HG02884 (cell line): Measurements from ENCODE around the gene MRGPRG.
"Not testable (repeated sequence)": the region's sequence is repeated elsewhere in the genome, so short reads cannot be mapped to it uniquely, and the experiment has no call there.

Experiments
- ATAC-seq: cut with Tn5 transposase; IDR thresholded peaks from one replicate; pipeline ENCODE4 v1.9.1; 2021; ENCODE audit warnings: mild to moderate bottlenecking, moderate library complexity; ENCODE audit not compliant: unreplicated experiment

The MRGPRG gene, protein sequence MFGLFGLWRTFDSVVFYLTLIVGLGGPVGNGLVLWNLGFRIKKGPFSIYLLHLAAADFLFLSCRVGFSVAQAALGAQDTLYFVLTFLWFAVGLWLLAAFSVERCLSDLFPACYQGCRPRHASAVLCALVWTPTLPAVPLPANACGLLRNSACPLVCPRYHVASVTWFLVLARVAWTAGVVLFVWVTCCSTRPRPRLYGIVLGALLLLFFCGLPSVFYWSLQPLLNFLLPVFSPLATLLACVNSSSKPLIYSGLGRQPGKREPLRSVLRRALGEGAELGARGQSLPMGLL

DNA sequence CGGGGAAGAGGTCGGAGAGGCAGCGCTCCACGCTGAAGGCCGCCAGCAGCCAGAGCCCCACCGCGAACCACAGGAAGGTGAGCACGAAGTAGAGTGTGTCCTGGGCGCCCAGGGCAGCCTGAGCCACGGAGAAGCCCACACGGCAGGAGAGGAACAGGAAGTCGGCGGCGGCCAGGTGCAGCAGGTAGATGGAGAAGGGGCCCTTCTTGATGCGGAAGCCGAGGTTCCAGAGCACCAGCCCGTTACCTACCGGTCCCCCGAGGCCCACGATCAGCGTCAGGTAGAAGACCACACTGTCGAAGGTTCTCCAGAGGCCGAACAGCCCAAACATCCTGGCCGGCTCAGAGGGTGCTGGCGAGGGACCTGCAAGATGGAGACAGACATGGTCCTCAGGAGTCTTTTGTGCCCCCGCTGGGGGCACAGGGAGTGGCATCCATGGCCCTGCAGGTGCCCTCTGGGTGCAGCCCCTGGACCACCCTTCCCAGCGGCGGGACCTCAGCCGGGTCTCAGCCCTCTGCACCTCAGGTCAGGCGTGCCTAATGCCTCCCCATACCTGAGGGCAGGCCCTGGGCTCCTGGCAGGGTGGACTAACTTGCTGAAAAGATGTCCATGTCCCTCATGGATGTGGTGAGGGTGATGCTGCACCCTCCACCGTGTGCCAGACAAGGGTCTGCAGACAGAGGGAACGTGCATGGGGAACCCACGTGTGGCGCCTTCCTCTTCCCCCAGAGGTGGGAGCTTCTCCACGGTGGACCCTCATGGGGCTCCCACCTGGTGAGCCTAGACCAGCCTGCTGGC is at the start of gene MRGPRG:
MRGPRG (minus strand) TSS at position 331 of the 798 bp plus-strand sequence; CDS start at position 331, 0 bp downstream.
- no peak for ATAC-seq

DNA sequence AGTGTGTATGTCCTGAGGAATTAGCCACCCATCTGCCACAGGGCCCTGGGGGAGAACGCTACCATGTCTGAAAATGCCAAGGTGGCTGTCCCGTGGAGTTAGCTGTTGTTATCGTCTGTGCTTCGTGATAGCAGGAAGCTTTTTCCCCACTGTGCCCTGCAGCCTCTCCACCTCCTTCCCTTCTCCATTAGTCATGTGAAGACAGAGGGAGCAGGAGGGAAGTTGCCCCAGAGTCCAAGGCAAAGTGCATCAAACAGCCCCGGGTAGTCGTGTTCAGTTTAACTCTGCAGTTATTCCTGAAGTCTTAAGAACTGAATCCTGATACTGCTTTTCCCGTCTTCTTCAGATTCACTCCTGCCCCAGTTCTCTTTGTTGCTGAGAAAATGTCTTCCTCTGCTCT is 43.9 kb upstream of the MRGPRG start:
- ATAC-seq: not testable (repeated sequence)

DNA sequence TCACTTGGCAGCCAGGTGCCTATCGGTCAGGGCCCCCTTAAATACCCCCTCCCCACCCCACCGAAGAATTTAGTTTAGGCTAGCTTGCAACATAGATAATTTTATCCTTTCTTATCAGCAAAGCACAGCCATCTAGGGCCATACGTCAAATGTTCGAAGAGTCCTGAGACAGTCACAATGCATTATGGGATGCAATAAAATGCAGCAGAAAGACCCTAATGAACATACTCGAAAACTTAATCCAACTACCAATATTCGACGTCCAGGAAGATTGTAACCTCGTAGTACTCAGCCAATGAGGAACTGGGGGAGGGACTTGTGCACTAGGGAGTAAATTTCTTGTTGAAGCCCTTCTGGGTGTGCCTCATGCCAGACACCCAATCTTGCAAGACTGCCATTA is 43.2 kb upstream of the MRGPRG start:
- not testable (repeated sequence) for ATAC-seq

DNA sequence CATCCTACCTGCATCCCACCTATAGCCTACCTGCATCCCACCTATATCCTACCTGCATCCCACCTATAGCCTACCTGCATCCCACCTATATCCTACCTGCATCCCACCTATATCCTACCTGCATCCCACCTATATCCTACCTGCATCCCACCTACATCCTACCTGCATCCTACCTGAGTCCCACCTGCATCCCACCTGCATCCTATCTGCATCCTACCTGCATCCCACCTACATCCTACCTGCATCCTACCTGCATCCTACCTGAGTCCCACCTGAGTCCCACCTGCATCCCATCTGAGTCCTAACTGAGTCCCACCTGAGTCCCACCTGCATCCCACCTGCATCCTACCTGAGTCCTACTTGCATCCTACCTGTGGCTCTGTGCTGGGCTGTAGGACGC is 38.9 kb upstream of the MRGPRG start:
- not testable (repeated sequence) for ATAC-seq

DNA sequence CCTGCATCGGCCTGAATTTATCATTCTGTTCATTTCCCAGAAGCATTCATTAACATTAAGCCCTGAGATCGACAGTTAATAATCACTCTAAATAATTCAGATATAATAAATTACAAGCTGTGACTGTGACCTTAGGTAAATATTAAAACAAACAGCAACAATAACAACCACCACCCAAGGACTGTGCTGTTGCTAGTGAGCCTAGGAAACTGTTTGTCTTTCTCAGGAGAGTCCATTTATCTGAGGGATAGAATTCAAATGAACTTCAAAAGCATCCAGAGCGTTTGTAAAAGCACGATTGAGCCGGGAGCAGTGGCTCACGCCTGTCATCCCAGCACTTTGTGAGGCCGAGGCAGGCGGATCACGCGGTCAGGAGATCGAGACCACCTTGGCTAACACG is 36.6 kb upstream of the MRGPRG start:
- not testable (repeated sequence) for ATAC-seq

DNA sequence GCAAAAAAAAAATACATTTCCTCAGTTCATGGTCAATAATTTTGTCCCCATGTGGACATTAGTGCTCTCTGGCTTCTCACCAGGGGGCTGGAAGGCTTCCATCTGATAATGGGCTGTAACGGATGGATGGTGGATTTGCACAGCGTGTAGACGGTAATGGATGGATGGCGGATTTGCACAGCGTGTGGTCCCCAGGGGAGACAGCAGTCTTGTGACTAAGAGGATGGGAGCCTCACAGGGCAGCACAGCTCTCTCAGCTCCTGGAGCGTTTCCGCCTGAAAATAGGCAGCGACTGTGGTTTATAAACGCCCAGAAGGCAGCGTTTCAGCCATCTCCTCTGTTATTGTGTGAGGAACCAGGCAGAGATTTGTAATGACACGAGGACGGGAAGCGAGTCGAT is 36.2 kb upstream of the MRGPRG start:
- ATAC-seq: not testable (repeated sequence)

DNA sequence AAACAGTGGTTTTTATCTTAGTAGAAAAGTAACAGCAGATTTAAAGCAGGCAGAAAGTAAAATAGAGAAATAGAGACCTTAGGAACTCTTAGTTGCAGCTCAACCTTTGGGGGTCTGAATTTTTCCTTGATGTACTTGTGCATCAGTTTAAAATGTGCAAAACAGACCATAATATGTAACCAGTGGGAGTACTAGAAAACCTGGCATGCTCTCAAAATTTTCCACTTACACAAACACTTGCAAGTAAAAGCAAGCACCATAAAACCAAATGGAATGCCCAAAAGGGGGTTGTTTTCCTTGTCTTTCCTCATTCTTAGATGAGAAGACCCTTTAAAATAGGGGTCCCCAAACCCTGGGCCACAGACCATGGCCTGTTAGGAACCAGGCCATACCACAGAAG is 26.5 kb upstream of the MRGPRG start:
- ATAC-seq: no peak

DNA sequence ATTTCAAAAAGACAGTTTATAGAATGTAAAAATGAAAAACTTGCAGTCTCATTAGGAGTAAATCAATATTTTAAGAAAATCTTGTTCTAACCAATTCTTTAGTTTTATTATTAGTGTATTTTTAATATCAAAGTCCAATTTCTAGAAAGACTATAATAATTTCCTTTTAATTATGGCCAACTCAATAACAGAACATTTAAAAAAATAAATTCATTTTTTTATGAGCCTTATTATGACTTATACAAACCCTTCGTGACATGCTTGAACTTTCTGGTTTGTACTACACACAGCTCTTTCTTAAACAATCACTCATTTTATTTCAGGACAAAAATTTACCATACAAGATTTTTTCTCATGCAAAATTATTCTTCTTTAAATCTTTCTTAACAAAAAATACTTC is 25.3 kb upstream of the MRGPRG start:
- ATAC-seq: no peak

DNA sequence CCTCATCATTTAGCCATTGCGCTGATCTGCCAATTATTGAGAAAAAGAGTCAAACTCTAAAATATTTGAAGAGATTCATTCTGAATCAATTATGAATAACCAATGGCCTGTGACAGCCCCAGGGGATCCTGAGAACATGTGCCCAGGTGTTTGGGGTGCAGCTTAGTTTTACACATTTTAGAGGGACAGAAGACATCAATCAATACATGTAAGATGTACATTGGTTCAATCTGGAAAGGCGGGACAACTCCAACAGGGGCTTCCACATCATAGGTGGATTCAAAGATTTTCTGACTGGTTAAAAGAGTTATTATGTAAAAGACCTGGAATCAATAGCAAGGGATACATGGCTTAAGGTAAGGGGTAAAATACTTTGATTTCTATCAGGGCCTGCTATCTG is 18.5 kb upstream of the MRGPRG start:
- no peak for ATAC-seq

DNA sequence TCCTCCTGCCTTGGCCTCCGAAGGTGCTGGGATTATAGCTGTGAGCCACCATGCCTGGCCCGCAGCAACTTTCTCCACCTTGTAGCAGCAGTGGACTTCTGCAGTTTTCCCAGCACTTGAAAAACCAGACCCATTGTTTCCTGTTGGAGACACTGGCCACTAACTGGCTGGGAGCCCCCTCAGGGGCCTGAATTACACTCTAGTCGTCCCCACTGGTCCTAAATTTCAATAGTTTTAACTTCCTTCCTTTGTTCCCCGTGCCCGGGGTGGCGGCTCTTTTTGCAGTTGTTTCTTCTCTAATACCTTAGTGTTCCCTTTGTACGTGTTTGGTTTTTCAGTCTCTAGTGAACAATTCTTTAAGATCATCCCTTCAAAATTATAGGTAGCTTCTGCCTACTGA is 16.2 kb upstream of the MRGPRG start:
- no peak for ATAC-seq

DNA sequence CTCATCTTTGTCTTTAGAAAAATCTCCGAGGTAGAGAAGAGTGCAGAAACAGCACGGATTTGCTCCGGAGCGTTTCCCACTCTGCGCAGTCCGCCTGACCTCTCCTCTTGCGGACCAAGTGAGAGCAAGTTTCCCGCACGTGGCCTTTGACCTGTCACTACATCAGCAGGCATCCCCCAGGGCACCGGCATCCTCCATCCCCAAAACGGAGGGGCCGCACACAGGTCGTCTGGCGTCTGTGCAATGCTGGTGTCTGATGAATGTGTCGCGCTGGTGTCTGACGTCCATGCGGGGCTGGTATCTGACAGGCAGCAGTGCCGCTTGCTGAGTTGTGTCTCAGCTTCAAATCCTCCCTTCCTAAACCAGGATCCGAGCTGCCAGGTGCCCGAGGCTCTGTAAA is 14.3 kb upstream of the MRGPRG start:
- ATAC-seq: no peak

DNA sequence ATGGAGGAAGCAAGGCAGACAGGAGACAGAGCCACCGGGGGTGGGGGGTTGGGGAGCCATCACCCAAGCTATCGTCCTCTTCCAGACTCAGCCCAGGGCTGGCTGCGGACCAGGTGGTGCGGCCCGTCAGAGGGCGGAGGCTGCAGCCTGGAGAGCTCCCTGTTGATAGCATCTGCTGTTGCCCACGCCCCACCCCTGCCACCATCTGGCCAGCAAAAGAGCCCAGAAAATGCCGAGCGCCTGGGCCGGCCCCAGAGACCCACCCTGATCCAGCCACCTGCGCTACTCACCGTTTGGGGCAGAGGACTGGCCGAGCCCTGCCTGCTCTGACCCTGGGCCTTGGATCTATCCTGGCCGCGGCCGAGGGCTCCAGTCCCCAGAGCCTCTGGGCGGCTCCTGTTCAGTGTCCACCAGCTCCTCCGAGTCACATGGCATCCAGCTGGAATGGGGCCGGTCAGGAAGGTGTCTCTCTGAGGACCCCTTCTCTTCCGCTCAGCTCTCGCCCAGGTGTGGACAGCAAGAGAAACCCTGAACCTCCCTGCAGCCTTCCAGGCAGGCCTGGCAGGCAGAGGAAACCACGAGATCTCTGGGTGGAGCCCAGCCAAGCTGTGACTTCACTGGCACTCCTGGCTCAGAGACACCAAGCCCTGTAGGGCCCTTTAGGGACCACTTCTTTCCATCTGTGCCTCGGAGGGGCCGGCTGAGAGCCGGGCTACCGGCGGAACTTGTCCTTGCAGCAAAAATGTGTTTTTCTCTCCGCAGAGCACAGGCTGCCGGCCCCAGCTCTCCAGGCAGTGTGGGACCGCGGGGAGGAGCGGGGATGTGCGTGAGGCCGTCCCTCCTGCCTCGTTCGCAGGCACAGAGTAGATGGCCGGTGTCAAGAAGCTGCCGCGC is 13.5 kb upstream of the MRGPRG start, which contains the start of gene MRGPRE:
MRGPRE (minus strand) TSS at position 567 of the 894 bp plus-strand sequence. CDS start 3,618 bp downstream, outside the sequence.
- ATAC-seq: no peak

DNA sequence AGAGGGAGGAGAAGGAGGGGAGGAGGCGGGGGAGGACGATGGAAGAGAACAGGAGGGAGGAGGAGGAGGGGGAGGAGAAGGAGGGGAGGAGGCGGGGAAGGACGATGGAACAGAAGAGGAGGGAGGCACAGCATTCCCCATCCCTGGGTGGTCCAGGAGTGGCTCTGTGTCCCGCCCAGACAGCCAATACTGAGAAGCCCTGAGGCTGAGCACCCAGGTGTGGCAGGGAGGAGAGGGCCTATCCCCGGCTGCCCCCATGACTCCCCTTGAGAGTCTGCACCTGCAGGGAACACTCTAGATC is 12.9 kb upstream of the MRGPRG start:
- ATAC-seq: no peak

DNA sequence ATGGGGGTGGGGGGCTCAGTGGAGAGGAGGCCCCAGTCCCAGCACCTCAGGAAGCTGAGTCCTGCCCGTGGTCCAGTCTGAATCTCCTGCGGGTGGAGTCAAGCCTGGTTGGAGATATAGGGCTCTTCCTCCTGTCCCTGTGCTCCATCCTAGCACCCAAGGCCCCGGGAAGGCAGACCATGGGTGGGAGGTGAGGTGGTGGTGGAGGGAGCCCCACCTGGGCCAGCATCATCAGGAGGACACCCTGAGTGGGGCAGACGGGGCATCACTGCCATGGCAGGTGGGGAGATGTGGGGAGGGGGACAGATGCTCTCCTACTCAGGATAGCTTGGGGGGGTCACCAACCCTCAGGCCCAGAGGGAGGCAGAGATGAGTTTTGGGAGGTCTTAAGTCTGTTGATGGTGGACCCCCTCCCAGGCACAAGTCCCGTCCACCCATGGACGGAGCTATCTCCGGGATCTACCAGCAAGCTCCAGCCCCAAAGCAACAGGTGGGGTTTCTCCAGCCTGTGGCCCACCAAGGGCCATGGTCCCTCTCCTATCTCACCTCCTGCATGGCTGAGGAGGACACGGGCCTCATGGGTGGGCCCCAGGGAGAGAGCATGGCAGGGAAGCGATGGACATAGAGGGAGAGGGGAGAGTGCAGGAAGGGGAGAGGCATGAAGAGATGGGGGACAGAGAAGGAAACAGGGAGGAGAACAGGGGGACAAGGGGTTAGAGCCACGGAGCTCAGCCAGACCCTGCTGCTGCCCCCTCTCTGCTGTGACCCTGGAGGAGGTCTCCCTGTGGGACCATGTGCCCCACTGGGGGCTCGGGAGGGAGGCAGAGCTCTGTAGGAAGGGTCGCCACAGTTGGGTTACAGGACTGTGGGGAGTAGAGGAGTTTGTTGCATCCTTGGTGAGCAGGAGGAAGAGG is 12.3 kb upstream of the MRGPRG start:
- no peak for ATAC-seq

DNA sequence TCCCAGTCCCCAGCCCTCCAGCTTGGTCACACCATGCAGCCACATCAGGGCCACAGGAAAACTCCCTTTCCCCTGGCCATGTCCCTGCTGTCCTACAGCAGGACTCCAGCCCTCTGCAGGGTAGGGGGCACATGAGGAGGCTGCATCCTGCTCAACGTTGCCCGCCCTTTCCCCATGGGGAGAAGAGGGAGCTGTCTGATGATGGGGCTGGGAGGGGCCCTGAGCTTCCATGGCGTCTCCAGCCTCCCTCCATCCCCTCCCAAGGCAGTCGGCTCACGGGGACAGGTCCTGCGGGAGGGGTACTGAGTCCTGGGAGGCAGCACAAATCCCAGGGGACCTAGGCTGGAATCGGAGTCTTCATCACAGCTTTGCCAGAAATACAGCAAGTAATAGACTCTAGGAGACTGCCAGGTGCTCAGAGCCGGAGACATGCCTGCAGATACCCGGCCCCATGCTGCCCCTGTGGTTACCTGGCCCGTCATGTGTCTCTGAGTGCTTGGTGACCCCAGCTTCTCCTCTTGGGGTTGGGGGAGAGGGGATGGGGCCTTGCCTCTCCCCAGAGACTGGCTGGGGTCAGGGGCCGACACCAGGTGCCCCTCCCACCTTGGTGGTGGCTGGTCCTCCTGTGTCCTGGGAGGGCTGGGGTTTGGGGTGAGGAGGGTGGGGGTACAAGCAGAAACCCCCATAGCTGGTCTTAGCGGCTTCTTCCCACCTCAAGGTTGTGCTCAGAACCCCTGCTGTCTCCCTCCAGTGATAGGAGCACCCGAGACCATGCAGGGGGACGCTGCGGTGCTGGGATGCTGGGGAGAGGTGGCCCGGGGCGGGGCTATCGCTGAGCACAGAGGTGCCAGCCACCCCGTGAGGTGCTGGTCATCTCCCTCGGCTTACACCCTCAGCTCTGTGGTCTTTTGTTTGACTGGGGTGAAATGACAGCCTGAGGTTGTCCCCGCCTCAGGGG is 11.3 kb upstream of the MRGPRG start:
- ATAC-seq: no peak

DNA sequence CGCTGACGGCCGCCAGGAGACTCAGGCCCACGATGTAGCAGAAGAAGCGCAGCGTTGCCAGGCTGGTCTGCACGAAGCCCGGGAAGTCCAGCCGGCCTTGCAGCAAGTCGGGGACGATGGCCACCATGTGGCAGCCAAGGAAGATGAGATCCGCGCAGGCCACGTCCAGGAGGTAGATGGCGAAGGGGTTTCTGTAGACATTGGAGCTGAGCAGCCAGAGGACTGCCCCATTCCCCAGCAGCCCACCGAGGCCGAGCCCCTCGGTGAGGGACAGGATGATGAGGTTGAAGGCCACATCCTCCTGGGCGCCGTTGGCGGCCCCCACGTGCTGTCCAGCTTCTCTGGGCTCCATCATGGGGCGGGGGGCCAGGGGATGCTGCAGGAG is 9.8 kb upstream of the MRGPRG start:
- ATAC-seq: no peak

DNA sequence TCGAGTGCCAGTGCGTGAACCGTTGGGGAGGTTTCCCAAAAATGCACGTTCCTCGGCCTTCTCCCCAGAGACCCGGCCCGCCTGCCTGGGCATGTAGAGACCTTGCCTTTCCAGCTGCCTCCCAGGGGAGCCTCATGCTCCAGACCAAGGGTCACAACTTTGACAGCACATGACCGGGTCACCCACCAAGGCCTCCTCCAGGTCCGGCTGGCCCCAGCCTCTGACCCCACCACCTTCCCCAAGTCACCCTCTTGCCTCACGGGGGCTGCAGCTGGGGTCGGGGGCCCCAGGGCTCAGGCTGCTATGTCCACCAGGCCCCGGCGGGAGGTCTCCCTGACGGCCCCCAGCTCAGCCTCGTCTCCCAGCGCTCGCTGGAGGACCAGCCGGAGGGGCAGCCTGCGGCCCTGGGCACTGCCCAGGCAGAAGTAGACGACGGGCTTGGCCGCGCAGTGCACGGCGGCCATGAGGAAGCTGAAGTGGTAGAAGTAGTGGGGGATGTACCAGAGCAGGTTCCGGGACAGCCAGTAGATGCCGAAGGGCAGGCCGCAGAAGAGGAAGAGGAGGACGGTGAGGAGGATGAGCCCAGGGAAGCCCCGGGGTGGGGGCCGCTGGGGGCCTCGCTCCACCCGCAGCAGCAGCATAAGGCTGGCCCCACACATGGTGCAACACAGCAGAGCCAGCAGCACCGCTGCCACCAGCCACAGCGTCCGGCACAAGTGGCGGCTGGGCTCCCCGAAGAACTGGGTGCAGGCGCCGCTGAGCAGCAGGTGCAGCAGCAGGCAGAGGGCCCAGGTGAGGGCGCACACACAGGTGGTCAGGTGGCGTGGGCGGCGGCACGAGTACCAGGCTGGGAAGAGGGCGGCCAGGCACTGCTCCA is 9.2 kb upstream of the MRGPRG start:
- ATAC-seq: no peak

DNA sequence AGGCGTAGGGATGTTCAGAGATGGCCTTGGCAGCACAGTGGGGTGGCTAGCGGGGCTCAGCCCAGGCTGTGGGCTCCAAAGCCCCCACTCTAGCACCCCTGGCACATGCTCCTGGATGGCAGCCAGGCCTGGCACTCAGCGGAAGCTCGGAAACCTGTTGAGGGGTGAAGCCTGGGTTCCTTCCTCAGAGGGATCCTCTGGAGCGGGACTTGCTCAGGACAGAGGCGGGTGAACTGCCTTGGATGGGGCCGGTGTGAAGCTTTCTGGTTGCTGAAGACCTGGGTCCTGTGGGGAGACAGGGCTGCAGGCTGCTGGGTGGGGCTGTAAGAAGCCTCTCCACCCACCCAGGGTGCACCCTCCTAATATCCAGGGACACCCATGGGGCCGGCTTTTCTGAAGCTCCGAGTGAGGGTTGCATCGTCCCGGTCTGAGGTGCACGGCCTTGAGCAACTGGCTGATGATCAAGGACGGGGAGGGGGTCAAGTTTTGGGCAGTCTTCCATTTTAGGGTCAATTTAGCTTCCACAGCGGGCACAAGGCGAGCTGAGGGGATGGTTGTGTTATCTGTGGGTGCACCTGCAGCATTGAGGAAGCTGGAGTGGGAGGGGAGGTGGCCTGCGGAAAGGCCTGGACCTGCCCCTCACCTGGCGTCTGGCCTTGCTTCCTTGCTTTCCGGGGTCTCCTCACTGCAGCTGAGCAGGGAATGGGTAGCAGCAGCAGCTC is 8.4 kb upstream of the MRGPRG start:
- no peak for ATAC-seq
